ENCODE measurements around the gene LFNG. TPM values are rescaled to one million over a fixed set of nuclear protein-coding genes. Genes with fewer than 3 reads are reported as not detected.

The LFNG gene
- polyA plus RNA-seq, 1 experiment: 3.1 TPM

DNA sequence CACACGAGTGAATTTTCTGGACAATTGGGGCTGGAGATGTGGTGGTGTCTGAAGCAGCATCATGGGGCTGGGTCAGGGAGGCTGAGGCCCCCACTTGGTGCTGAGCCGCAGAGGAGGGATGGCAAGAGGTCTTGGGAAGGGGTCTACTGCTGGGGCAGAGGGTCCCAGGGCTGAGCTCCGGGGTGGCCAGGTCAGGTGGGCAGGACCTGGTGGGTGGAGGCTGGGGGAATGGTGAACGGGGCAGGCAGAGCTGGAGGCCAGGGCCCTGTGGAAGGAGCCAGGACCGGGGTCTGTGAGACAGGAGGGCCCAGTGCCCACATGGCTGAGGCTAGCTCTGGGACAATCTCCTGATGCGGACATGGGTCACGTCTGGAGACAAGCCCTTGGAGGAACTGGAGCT, 20.4 kb upstream of the LFNG start:
- no peak for DNase-seq (ENCODE audit: low read depth)
- POLR2A ChIA-PET: no interaction called here
- TF ChIP-seq, protein P1, sequence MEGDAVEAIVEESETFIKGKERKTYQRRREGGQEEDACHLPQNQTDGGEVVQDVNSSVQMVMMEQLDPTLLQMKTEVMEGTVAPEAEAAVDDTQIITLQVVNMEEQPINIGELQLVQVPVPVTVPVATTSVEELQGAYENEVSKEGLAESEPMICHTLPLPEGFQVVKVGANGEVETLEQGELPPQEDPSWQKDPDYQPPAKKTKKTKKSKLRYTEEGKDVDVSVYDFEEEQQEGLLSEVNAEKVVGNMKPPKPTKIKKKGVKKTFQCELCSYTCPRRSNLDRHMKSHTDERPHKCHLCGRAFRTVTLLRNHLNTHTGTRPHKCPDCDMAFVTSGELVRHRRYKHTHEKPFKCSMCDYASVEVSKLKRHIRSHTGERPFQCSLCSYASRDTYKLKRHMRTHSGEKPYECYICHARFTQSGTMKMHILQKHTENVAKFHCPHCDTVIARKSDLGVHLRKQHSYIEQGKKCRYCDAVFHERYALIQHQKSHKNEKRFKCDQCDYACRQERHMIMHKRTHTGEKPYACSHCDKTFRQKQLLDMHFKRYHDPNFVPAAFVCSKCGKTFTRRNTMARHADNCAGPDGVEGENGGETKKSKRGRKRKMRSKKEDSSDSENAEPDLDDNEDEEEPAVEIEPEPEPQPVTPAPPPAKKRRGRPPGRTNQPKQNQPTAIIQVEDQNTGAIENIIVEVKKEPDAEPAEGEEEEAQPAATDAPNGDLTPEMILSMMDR (IDR thresholded peaks at IDR 0.05; ENCODE audit: insufficient read depth, low read depth, low read length): no peak
- H3K27me3 ChIP-seq (ENCODE audit: control insufficient read depth, insufficient read depth, low read length): peaks cover 4% of the 10 kb centered on the region
- no peak overlapping the region for H3K4me3 ChIP-seq (ENCODE audit: low read depth, low read length)
- CTCF ChIA-PET: interaction anchor here (2.2 kb wide), 1 partner anchor 29 kb away, joined by 10 read pairs; no protein-coding TSS in a partner anchor
- no peaks in the 10 kb centered on the region for H3K36me3 ChIP-seq (ENCODE audit: control insufficient read depth, insufficient read depth, low read length)

DNA sequence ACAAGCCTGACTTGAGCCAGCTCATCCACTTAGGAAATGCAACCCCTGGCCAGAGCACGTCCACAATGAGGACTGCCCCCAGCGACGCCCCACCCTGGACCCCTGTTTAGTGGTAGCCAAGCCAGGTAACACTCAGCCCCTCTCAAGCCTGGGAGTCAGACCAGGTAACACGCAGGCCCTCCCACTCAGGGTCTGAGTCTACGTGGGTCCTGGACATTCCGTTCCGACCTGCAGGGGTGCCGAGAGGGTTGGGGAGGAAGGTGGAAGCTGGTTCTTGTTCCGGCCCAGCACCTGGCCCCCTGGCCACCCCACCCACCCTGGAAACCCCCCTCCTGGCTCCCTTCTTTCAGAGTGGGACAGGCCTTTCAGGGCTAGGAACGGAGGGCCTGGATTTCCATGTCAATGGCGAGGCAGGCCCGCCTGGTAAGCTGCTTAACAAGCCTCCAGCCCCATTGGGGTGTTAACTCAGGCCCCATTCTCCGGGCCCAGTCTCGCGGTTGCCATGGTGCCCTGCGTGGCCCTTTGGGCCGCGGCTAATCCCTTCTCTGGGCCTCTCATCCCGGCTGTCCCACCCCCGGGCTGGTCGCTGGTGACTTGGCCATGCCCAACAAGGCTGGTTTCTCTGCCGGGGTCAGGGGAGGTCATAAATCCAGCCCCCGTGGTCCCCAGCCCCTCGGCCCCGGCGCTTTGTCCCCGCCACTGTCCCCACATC, 19.7 kb upstream of the LFNG start:
- Histone ChIP-seq H3K36me3 (ENCODE audit: control insufficient read depth, insufficient read depth, low read length) (no peaks in the 10 kb centered on the region), H3K27me3 (ENCODE audit: control insufficient read depth, insufficient read depth, low read length) (peaks cover 4% of the 10 kb centered on the region), H3K4me3 (ENCODE audit: low read depth, low read length) (no peak overlapping the region)
- ChIA-PET CTCF (interaction anchor here (2.2 kb wide), 1 partner anchor 30 kb away, joined by 10 read pairs; no protein-coding TSS in a partner anchor), POLR2A (no interaction called here)
- TF ChIP-seq, protein P1 (IDR thresholded peaks at IDR 0.05; ENCODE audit: insufficient read depth, low read depth, low read length): no peak
- no peak for DNase-seq (ENCODE audit: low read depth)

DNA sequence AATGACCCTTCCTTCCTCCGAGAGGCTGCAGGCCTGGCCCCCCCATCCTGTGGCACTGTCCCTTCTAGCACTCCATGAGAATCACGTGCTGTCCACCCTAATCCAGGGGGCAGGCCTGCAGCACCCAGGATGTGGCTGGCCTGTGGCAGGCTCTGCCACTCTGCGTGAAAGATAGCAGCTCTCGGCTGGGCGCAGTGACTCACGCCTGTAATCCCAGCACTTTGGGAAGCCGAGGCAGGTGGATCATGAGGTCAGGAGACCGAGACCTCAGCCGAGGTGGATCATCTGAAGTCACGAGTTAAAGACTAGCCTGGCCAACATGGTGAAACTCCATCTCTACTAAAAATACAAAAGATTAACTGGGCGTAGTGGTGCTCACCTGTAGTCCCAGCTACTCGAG, 18.9 kb upstream of the LFNG start:
- Histone ChIP-seq H3K4me3 (ENCODE audit: low read depth, low read length) (no peak overlapping the region), H3K36me3 (ENCODE audit: control insufficient read depth, insufficient read depth, low read length) (no peaks in the 10 kb centered on the region), H3K27me3 (ENCODE audit: control insufficient read depth, insufficient read depth, low read length) (peaks cover 4% of the 10 kb centered on the region)
- TF ChIP-seq, protein P1 (IDR thresholded peaks at IDR 0.05; ENCODE audit: insufficient read depth, low read depth, low read length): no peak
- CTCF ChIA-PET: no interaction called here
- POLR2A ChIA-PET: no interaction called here
- no peak for DNase-seq (ENCODE audit: low read depth)

DNA sequence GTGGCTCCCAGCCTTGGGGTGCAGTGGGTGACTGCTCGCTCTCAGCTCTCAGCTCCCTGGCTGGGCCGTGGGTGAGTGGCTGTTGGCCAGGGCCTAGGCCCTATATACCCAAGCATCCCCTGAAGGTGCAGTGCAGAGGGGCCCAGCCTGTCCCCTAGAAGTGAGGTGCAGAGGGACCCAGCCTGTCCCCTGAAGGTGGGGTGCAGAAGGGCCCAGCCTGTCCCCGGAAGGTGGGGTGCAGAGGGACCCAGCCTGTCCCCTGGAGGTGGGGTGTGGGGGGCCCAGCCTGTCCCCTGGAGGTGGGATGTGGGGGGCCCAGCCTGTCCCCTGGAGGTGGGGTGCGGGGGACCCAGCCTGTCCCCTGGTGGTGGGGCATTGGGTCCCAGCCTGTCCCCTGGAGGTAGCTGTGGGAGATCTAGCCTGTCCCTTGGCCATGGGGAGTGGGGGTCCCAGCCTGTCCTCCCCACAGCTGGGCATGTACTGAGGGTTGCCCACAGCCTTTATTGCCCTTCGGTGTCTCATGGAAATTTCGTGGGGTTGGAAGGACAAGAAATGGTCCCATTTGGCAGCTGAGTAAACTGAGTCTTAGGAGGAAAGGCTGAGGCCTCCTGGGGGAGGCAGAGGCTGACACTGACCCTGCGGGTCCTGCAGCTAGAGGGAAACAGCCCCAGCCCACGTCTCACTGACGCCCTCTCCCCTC, 17.5 kb upstream of the LFNG start:
- CTCF ChIA-PET: no interaction called here
- peaks cover 4% of the 10 kb centered on the region for H3K27me3 ChIP-seq (ENCODE audit: control insufficient read depth, insufficient read depth, low read length)
- TF ChIP-seq, protein P1 (IDR thresholded peaks at IDR 0.05; ENCODE audit: insufficient read depth, low read depth, low read length): no peak
- H3K4me3 ChIP-seq (ENCODE audit: low read depth, low read length): no peak overlapping the region
- no peak for DNase-seq (ENCODE audit: low read depth)
- POLR2A ChIA-PET: interaction anchor here (0.7 kb wide), 1 partner anchor 210 kb away, joined by 4 read pairs; no protein-coding TSS in a partner anchor
- H3K36me3 ChIP-seq (ENCODE audit: control insufficient read depth, insufficient read depth, low read length): no peaks in the 10 kb centered on the region

DNA sequence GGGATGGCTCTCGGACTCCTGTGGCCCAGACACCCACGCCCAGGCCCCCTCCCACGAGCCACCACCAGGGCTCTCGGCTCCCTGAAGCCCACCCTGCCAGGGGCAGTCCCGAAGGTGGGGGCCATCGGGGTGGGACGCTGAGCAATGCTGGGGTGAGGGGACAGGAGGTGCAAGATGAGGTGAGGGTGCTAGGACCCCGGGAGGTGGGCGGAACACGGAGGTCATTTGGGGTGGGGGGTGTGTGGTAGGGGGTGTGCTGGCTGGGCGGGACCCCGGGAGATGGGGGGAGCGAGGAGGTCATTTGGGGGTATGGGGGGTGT, 17.0 kb upstream of the LFNG start:
- CTCF ChIA-PET: no interaction called here
- Histone ChIP-seq H3K4me3 (ENCODE audit: low read depth, low read length) (no peak overlapping the region), H3K27me3 (ENCODE audit: control insufficient read depth, insufficient read depth, low read length) (peaks cover 2% of the 10 kb centered on the region; the same call in 1 of the 2 replicates), H3K36me3 (ENCODE audit: control insufficient read depth, insufficient read depth, low read length) (no peaks in the 10 kb centered on the region)
- POLR2A ChIA-PET: no interaction called here
- TF ChIP-seq, protein P1 (IDR thresholded peaks at IDR 0.05; ENCODE audit: insufficient read depth, low read depth, low read length): no peak
- DNase-seq (ENCODE audit: low read depth): no peak

Measured in BJ (cell line).